Endodermal cell (in vitro differentiated cells): ENCODE data around the gene GMPR. TPM values are rescaled to one million over a fixed set of nuclear protein-coding genes. Genes with fewer than 3 reads are reported as not detected.

Source experiments
- DNase-seq: peaks from one replicate; pipeline ENCODE4 v3.0.0-alpha.2; 2017
- H3K27ac ChIP-seq: 2 replicates; pipeline ENCODE4 v1.5.1; 2013; ENCODE audit warnings: mild to moderate bottlenecking, low read depth, low read length, moderate library complexity
- H3K27me3 ChIP-seq: 2 replicates; pipeline ENCODE4 v1.6.1; 2013; ENCODE audit warnings: mild to moderate bottlenecking, low read length, moderate library complexity; ENCODE audit not compliant: insufficient read depth, control insufficient read depth, poor library complexity, severe bottlenecking
- H3K36me3 ChIP-seq: 2 replicates; pipeline ENCODE4 v1.7.0; 2013; ENCODE audit warnings: mild to moderate bottlenecking, low read length, moderate library complexity; ENCODE audit not compliant: control insufficient read depth, insufficient read depth
- H3K4me1 ChIP-seq: one replicate; pipeline ENCODE4 v1.7.0; 2013; ENCODE audit warnings: low read length; ENCODE audit not compliant: control insufficient read depth, insufficient read depth
- H3K4me3 ChIP-seq: 2 replicates; pipeline ENCODE4 v1.5.1; 2013; ENCODE audit warnings: mild to moderate bottlenecking, low read length, moderate library complexity
- H3K9ac ChIP-seq: 2 replicates; pipeline ENCODE4 v1.6.1; 2013; ENCODE audit warnings: mild to moderate bottlenecking, low read length, moderate library complexity; ENCODE audit not compliant: poor library complexity, severe bottlenecking; ENCODE audit errors: extremely low read depth
- H3K9me3 ChIP-seq: 2 replicates; pipeline ENCODE4 v1.6.1; 2013; ENCODE audit warnings: mild to moderate bottlenecking, low read length, moderate library complexity; ENCODE audit not compliant: control insufficient read depth
- H3K27ac Mint-ChIP-seq: 2 replicates; pipeline ENCODE4 v1.8.0; 2020; ENCODE audit warnings: mixed read lengths
- H3K27me3 Mint-ChIP-seq: 2 replicates; pipeline ENCODE4 v1.8.0; 2021; ENCODE audit warnings: mild to moderate bottlenecking, mixed read lengths; ENCODE audit not compliant: insufficient read depth
- H3K36me3 Mint-ChIP-seq: 2 replicates; pipeline ENCODE4 v1.8.0; 2020; ENCODE audit warnings: low read depth, mixed read lengths
- H3K4me1 Mint-ChIP-seq: 2 replicates; pipeline ENCODE4 v1.8.0; 2020; ENCODE audit warnings: mixed read lengths
- H3K4me3 Mint-ChIP-seq: 2 replicates; pipeline ENCODE4 v1.8.0; 2020; ENCODE audit warnings: mild to moderate bottlenecking, moderate library complexity, mixed read lengths
- H3K9me3 Mint-ChIP-seq: 2 replicates; pipeline ENCODE4 v1.8.0; 2020; ENCODE audit warnings: mild to moderate bottlenecking, mixed read lengths
- WGBS, 2 experiments: methylation state at CpG; one replicate each; pipeline versions ENCODE4 v1.1.5 to v1.1.7; 2013; ENCODE audit warnings: missing lambda C conversion rate in 2 of 2, mixed read lengths in 1 of 2; ENCODE audit not compliant: insufficient coverage in 1 of 2, insufficient read length in 1 of 2; 5-methylcytosine and 5-hydroxymethylcytosine counted together
- total RNA-seq, 2 donors: library from RNA; stranded (reverse); fragmentation: NEBNext Ultra II Directional in 1 of 2; extraction: Animal tissue kit (Norgen Biotek cat#: 25700) in 1 of 2; gene quantifications; 2 replicates in 1 of 2; 3 replicates in 1 of 2; pipeline ENCODE4 v1.2.1, GENCODE V29; 2021
- TF ChIP-seq, protein P1 (sequence below): fragments of 200-600 bp; sonication (generic); conservative IDR thresholded peaks from 2 replicates; pipeline ENCODE4 v1.5.0; 2021; ENCODE audit warnings: antibody characterized with exemption, mild to moderate bottlenecking

Gene GMPR
- total RNA-seq, 2 donors from 2014 or later, result 4.9 to 20.7 TPM

DNA sequence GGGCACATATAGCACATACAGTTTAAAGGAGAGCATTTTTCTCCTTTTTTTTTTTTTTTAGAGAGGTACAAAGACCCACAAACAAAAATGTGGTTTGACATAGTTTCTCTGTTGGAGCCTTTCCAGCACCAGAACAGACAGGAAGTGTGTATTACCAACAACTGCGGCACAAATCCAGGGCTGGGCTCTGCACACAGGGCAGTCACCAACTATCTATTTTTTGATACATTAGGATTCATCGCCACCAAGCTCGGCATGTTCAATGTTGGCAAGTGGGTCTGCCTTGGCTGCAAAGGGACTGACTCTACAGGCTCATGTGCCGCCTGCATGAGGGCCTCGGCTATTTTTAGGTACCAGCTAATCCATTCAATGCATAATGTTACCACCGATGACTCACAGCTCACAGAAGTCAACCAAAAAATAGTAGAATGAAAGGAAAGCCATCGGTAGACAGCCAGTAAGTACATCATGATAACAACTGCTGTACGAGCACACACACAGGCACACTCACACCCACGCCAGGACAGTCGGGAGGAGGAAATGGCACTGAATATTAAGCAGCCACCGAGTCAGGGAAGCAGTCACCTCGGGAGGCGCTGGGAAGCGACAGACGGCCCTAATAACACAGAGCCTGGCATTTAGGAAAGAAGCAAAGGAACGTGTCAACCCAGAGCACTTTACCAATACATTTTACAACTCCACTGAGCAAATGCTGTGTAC is 81.6 kb downstream of the GMPR start:
- no peak overlapping the region for H3K4me3 Mint-ChIP-seq
- H3K27me3 Mint-ChIP-seq, result no peaks in the 10 kb centered on the region
- Histone ChIP-seq H3K36me3 (no peaks in the 10 kb centered on the region), H3K4me1 (peaks cover 9% of the 10 kb centered on the region), H3K9ac (no peak overlapping the region), H3K27ac (peak overlapping the region; percentile 10), H3K9me3 (no peaks in the 10 kb centered on the region), H3K4me3 (no peak overlapping the region), H3K27me3 (no peaks in the 10 kb centered on the region)
- peak; percentile 73 for DNase-seq
- H3K4me1 Mint-ChIP-seq, result peaks cover 24% of the 10 kb centered on the region
- TF ChIP-seq, protein P1, sequence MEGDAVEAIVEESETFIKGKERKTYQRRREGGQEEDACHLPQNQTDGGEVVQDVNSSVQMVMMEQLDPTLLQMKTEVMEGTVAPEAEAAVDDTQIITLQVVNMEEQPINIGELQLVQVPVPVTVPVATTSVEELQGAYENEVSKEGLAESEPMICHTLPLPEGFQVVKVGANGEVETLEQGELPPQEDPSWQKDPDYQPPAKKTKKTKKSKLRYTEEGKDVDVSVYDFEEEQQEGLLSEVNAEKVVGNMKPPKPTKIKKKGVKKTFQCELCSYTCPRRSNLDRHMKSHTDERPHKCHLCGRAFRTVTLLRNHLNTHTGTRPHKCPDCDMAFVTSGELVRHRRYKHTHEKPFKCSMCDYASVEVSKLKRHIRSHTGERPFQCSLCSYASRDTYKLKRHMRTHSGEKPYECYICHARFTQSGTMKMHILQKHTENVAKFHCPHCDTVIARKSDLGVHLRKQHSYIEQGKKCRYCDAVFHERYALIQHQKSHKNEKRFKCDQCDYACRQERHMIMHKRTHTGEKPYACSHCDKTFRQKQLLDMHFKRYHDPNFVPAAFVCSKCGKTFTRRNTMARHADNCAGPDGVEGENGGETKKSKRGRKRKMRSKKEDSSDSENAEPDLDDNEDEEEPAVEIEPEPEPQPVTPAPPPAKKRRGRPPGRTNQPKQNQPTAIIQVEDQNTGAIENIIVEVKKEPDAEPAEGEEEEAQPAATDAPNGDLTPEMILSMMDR, result no peak
- peak overlapping the region; percentile 44 for H3K27ac Mint-ChIP-seq
- WGBS, 2 experiments, result 59 to 63% methylated on average over 11 to 16 of the region's 16 CpGs
- H3K9me3 Mint-ChIP-seq, result no peaks in the 10 kb centered on the region
- no peaks in the 10 kb centered on the region for H3K36me3 Mint-ChIP-seq

DNA sequence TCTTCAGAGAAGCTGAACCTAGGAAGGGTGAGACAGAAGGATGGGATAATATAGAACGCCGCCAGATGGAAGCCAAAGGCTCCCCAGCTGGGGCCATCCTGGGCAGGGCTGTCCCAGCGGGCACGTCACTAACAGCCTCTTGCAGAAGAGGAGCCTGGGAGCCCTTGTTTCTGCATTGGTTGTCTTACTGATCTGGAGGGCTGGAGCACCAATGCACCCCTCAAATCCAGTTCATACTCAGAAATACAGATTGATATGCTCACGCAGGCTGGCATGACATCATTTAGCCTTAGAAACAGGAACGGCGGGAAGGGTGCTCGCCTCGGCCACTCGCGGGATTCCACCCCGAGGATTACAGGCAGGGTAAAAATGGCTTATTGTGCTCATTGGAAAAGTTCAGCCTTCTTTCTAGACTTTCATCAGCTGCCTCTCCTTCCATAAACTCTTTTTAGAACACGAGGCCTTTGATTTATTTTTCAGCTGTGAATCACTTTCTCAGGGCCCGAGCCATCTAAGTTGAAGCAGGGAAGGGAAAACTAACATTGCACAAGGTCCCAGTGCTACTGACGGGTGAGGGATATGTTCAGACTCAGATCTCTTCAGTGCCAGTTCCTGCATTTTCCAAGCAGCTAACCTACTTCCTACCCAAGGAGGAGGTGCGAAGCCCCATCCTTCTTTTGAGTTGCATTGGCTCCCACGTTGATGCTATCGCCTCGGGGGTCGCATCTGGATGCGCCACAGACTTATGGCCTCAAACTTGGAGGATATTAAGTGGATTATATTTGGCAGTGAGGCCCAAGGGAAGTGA is 82.3 kb downstream of the GMPR start:
- no peak overlapping the region for H3K4me3 Mint-ChIP-seq

DNA sequence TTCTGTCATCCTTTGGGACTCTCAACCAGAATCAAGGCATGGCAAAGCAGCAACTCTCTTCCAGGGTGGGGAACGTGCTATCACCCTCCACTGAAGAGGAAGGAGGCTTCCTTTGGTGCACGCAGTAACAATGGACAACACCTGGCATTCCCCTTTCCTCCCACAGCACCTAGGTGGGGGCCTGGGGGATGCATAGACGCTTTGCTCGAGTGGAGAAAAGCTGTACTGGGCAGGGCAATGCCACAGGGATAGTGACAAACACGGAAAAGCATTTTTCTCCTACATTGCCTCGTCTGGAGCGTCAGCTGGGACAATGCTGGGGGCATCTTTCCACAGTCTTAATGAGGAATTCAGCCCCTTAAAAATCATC is 82.9 kb downstream of the GMPR start:
- peaks cover 2% of the 10 kb centered on the region for H3K9me3 Mint-ChIP-seq
- no peak overlapping the region for H3K4me3 ChIP-seq
- peak; percentile 45 for DNase-seq
- peaks cover 7% of the 10 kb centered on the region for H3K36me3 Mint-ChIP-seq
- H3K27me3 ChIP-seq, result no peaks in the 10 kb centered on the region
- H3K4me1 Mint-ChIP-seq, result peaks cover 25% of the 10 kb centered on the region
- peaks cover 9% of the 10 kb centered on the region for H3K4me1 ChIP-seq
- no peak overlapping the region for H3K27ac ChIP-seq
- 95 to 97% methylated on average over 6 to 7 of the region's 7 CpGs for WGBS, 2 experiments
- H3K9ac ChIP-seq, result no peak overlapping the region
- no peak overlapping the region for H3K4me3 Mint-ChIP-seq
- H3K36me3 ChIP-seq, result no peaks in the 10 kb centered on the region
- H3K27me3 Mint-ChIP-seq, result no peaks in the 10 kb centered on the region
- H3K27ac Mint-ChIP-seq, result no peak overlapping the region
- TF ChIP-seq, protein P1, result no peak
- no peaks in the 10 kb centered on the region for H3K9me3 ChIP-seq

More for the DNA sequence above, 82.3 kb downstream of the GMPR start:
- H3K27ac ChIP-seq, result peak overlapping the region; percentile 10
- H3K27me3 ChIP-seq, result no peaks in the 10 kb centered on the region
- TF ChIP-seq, protein P1, result no peak
- no peak for DNase-seq
- no peaks in the 10 kb centered on the region for H3K36me3 ChIP-seq
- Mint-ChIP-seq H3K27ac (no peak overlapping the region), H3K27me3 (no peaks in the 10 kb centered on the region), H3K36me3 (peaks cover 1% of the 10 kb centered on the region), H3K4me1 (peaks cover 25% of the 10 kb centered on the region), H3K9me3 (no peaks in the 10 kb centered on the region)
- peaks cover 9% of the 10 kb centered on the region for H3K4me1 ChIP-seq
- H3K9me3 ChIP-seq, result no peaks in the 10 kb centered on the region
- 92 to 93% methylated on average over 13 to 21 of the region's 21 CpGs for WGBS, 2 experiments
- H3K9ac ChIP-seq, result no peak overlapping the region
- H3K4me3 ChIP-seq, result no peak overlapping the region
